ENCODE data around the gene QPRT. TPM values are rescaled to one million over a fixed set of nuclear protein-coding genes. Genes with fewer than 3 reads are reported as not detected.
"Not testable (repeated sequence)": the region's sequence is repeated elsewhere in the genome, so short reads cannot be mapped to it uniquely, and the experiment has no call there.

Gene QPRT
- total and polyA plus RNA-seq, 2 donors (not counting 1 experiment from before 2014, with no cell fraction given): 0.06 to 0.22 TPM

DNA sequence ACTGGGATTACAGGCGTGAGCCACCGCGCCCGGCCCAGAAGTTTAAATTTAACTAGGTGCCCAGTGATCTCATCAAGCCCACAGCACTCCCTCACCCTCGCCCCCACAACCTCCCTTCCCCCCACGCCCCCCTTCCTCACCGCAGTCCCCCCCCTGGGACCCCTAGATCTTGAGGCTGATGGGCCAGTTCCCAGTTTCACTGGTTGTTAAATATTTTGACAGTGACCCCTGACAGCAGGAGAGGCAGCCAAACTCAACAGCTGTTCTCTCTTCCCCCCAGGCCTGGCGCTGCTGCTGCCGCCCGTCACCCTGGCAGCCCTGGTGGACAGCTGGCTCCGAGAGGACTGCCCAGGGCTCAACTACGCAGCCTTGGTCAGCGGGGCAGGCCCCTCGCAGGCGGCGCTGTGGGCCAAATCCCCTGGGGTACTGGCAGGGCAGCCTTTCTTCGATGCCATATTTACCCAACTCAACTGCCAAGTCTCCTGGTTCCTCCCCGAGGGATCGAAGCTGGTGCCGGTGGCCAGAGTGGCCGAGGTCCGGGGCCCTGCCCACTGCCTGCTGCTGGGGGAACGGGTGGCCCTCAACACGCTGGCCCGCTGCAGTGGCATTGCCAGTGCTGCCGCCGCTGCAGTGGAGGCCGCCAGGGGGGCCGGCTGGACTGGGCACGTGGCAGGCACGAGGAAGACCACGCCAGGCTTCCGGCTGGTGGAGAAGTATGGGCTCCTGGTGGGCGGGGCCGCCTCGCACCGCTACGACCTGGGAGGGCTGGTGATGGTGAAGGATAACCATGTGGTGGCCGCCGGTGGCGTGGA is 15.6 kb downstream of the QPRT start:
- Histone ChIP-seq H3K27ac (ENCODE audit: low read length in 2 of 2) (no peak overlapping the region), H3K9ac (ENCODE audit: low read length) (no peak overlapping the region), H3K4me2 (replicated peaks; ENCODE audit: low read depth, low read length, poor library complexity, severe bottlenecking) (no peak overlapping the region), H3K36me3 (replicated peaks in 1 of 2; ENCODE audit: control extremely low read depth in 1 of 2, control insufficient read depth in 1 of 2, extremely low read depth in 1 of 2, insufficient read depth in 2 of 2, low read length in 1 of 2) (no peaks in the 10 kb centered on the region), H2AFZ (ENCODE audit: insufficient read depth, low read depth, low read length, poor library complexity, severe bottlenecking) (no peak overlapping the region), H3K27me3 (replicated peaks in 1 of 4; ENCODE audit: control extremely low read depth in 1 of 4, control insufficient read depth in 3 of 4, insufficient read depth in 4 of 4, low read length in 3 of 4) (no peaks in the 10 kb centered on the region), H3K4me1 (ENCODE audit: control insufficient read depth in 2 of 2, insufficient read depth in 2 of 2, low read length in 2 of 2) (peaks cover 0 to 9% of the 10 kb centered on the region in 2 donors), H3K9me3 (ENCODE audit: control extremely low read depth in 1 of 3, control insufficient read depth in 2 of 3, insufficient read depth in 1 of 3, low read length in 2 of 3) (peaks cover 0 to 20% (median 0%) of the 10 kb centered on the region in 3 donors), H4K20me1 (ENCODE audit: control insufficient read depth, insufficient read depth, low read length, poor library complexity, severe bottlenecking) (no peaks in the 10 kb centered on the region), H3K79me2 (ENCODE audit: control insufficient read depth, insufficient read depth, low read length) (no peaks in the 10 kb centered on the region), H3K4me3 (ENCODE audit: control extremely low read depth in 1 of 5, extremely low read depth in 1 of 5, insufficient read depth in 1 of 5, low read depth in 2 of 5, low read length in 4 of 5) (no peak overlapping the region)
- no peaks in the 10 kb centered on the region for H3K27me3 Mint-ChIP-seq
- intact Hi-C loops (cut with micrococcal nuclease): loop anchor here (10.0 kb wide), 1 partner anchor 210 kb away; the partner anchor contains the start of gene ASPHD1
- peaks cover 3% of the 10 kb centered on the region for H3K9me3 Mint-ChIP-seq (ENCODE audit: insufficient read depth)
- H3K27ac Mint-ChIP-seq: no peak overlapping the region
- ATAC-seq (ENCODE audit: low read depth): no peak
- ChIA-PET CTCF (interaction anchor here (1.1 to 1.7 kb wide), 4 partner anchors 53 to 361 kb away, joined by 3 to 5 read pairs (median 4); no protein-coding TSS in a partner anchor), POLR2A (no interaction called here)
- TF ChIP-seq EZH2 (IDR thresholded peaks at IDR 0.05; ENCODE audit: borderline replicate concordance, insufficient read depth, low read depth, low read length, poor library complexity, severe bottlenecking): no peak
- TF ChIP-seq, protein P1, sequence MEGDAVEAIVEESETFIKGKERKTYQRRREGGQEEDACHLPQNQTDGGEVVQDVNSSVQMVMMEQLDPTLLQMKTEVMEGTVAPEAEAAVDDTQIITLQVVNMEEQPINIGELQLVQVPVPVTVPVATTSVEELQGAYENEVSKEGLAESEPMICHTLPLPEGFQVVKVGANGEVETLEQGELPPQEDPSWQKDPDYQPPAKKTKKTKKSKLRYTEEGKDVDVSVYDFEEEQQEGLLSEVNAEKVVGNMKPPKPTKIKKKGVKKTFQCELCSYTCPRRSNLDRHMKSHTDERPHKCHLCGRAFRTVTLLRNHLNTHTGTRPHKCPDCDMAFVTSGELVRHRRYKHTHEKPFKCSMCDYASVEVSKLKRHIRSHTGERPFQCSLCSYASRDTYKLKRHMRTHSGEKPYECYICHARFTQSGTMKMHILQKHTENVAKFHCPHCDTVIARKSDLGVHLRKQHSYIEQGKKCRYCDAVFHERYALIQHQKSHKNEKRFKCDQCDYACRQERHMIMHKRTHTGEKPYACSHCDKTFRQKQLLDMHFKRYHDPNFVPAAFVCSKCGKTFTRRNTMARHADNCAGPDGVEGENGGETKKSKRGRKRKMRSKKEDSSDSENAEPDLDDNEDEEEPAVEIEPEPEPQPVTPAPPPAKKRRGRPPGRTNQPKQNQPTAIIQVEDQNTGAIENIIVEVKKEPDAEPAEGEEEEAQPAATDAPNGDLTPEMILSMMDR (IDR thresholded peaks at IDR 0.05): no peak
- no peak overlapping the region for H3K4me3 Mint-ChIP-seq
- H3K4me1 Mint-ChIP-seq: peaks cover 11% of the 10 kb centered on the region
- 75% methylated on average over 28 of the region's 41 CpGs for WGBS (ENCODE audit: insufficient coverage)
- DNase-seq: no peak

DNA sequence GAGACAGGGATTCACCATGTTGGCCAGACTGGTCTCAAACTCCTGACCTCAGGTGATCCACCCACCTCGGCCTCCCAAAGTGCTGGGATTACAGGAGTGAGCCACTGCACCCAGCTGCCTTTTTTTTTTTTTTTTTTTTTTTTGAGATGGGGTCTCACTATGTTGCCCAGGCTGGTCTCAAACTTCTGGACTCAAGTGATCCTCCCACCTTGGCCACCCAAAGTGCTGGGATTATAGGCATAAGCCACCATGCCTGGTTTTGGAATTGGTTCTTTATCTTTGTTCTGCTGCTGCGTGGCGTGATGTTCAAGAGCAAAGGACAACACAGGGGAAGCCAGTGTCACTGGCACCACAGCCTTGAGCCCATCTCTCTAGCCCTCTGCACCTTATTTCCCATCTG is 16.7 kb downstream of the QPRT start:
- H3K4me3 Mint-ChIP-seq, POLR2A ChIA-PET: not testable (repeated sequence)
- CTCF ChIA-PET: interaction anchor here (0.6 to 1.4 kb wide), 4 partner anchors 109 to 360 kb away, joined by 3 read pairs; no protein-coding TSS in a partner anchor

More for the DNA sequence above, 16.7 kb downstream of the QPRT start:
- H3K4me1 Mint-ChIP-seq; H4K20me1 ChIP-seq (ENCODE audit: control insufficient read depth, insufficient read depth, low read length, poor library complexity, severe bottlenecking); H3K27me3 Mint-ChIP-seq; H2AFZ ChIP-seq (ENCODE audit: insufficient read depth, low read depth, low read length, poor library complexity, severe bottlenecking); H3K9ac ChIP-seq (ENCODE audit: low read length); H3K27ac ChIP-seq (ENCODE audit: low read length in 2 of 2); H3K27ac Mint-ChIP-seq; DNase-seq; H3K9me3 Mint-ChIP-seq (ENCODE audit: insufficient read depth); H3K4me2 ChIP-seq (replicated peaks; ENCODE audit: low read depth, low read length, poor library complexity, severe bottlenecking); H3K79me2 ChIP-seq (ENCODE audit: control insufficient read depth, insufficient read depth, low read length); H3K4me3 ChIP-seq (ENCODE audit: control extremely low read depth in 1 of 5, extremely low read depth in 1 of 5, insufficient read depth in 1 of 5, low read depth in 2 of 5, low read length in 4 of 5); ATAC-seq (ENCODE audit: low read depth); H3K36me3 ChIP-seq (replicated peaks in 1 of 2; ENCODE audit: control extremely low read depth in 1 of 2, control insufficient read depth in 1 of 2, extremely low read depth in 1 of 2, insufficient read depth in 2 of 2, low read length in 1 of 2); H3K27me3 ChIP-seq (replicated peaks in 1 of 4; ENCODE audit: control extremely low read depth in 1 of 4, control insufficient read depth in 3 of 4, insufficient read depth in 4 of 4, low read length in 3 of 4): not testable (repeated sequence)
- H3K4me1 ChIP-seq (ENCODE audit: control insufficient read depth in 2 of 2, insufficient read depth in 2 of 2, low read length in 2 of 2): peaks cover 0 to 12% of the 10 kb centered on the region in 2 donors
- intact Hi-C loops (cut with micrococcal nuclease): loop anchor here (10.0 kb wide), 1 partner anchor 209 kb away; the partner anchor contains the start of gene ASPHD1
- WGBS (ENCODE audit: insufficient coverage): 95% methylated on average over 2 of the region's 3 CpGs
- peaks cover 0 to 31% (median 4%) of the 10 kb centered on the region in 3 donors for H3K9me3 ChIP-seq (ENCODE audit: control extremely low read depth in 1 of 3, control insufficient read depth in 2 of 3, insufficient read depth in 1 of 3, low read length in 2 of 3)

Data from B cell (primary cell).